ENCODE measurements around the gene TMEM18.
"Not testable (repeated sequence)": the region's sequence is repeated elsewhere in the genome, so short reads cannot be mapped to it uniquely, and the experiment has no call there.

Gene TMEM18

DNA sequence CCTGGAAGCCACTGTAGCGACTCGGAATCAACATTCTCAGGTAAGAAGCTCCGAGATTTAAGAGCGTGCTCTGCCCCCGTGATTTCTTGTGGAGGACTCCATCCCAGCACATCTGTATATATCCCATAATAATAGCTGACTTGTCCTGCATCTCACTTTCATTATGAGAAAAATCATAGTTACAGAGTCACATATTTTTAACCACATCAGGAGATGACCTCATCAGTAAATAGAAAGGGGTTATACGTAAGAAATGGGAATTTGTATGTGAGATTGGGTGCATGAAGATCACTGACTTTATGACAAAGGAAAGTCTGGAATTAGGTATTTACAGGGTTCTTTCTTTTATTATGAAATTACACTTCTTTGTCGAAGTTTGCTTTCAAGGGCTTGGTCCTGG, 16.4 kb upstream of the TMEM18 start:
- DNase-seq (ENCODE audit: low read depth): no peak

DNA sequence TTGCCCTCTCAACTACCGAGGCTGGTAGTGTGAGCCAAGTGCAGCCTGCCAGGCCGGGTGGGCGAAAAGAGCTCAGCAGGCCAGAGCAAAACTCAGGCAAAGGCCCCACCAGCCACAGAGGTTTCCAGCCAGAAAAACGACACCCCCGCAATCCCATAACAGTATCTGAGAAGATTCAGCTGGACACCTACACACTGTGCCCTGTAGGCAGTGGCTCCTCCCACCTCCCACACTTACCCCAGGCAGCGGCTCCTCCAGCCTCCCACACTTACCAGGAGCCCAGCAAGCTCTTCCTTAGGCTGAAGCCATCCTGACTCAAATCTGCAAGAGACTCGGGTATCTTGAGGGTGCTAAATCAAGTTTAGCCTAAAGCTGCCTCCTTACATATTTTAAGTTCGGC, 15.6 kb upstream of the TMEM18 start:
- DNase-seq (ENCODE audit: low read depth): no peak

DNA sequence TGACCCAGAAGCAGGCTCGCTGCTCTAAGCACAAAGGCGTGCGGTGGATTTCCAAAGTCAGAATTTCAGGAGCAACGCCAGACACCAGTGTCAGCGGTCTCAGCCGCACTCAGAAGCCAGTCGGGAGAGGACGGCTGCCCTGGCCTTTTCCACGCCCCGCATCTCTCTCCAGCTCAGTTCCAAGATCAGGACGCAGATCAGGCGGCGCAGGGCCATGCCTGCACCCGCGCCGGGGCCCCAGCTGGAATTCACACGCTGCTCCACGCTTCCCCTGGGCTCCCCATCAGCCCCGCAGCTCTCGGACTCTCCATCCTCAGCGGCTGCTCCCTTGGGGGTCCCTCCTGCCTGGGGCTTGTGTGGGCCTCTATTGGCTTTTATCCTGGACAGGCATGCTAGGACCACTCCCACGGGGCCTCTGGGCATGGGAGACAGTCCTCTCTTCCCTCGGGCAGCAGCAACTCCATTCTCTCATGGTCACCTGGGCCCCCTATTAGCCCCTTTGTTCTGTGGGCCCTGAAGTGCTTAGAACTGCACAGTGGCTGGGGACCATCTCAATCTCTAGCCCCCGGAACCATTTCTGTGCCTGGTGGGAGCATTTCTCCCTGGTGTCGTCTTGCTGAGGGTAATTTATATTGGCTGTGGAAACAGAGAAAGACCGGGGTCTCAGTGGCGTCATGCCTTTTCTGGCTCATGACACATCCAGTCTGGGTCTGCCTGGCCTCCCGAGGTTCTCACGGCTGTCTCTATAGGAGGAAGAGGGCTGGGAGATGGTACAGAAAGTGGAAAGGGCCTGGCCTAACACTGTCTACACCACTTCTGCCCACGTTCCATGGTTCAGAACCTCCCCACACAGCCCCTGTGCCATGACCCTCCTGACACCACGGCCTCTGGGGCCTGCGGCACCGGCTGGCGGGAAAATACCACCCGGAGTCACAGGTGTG, 14.9 kb upstream of the TMEM18 start:
- DNase-seq (ENCODE audit: low read depth): no peak

DNA sequence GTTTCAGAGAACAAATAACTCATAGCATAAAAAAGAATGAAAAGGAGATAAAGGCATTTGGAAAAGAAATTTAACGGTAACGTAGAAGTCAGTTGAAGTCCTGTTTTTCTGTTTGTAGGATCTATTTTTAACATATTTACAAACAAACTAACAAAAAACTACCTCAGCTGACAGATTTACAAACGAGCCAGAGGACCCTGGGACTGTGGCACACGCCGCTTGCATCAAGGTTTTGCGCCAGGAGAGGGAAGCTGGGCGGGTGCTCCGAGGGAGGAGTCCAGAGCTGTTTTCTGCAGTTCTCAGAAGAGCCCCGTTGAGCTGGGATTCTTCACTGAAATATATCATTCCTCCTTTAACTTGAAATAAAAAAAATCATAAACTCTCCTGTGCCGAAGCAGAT, 13.6 kb upstream of the TMEM18 start:
- no peak for DNase-seq (ENCODE audit: low read depth)

DNA sequence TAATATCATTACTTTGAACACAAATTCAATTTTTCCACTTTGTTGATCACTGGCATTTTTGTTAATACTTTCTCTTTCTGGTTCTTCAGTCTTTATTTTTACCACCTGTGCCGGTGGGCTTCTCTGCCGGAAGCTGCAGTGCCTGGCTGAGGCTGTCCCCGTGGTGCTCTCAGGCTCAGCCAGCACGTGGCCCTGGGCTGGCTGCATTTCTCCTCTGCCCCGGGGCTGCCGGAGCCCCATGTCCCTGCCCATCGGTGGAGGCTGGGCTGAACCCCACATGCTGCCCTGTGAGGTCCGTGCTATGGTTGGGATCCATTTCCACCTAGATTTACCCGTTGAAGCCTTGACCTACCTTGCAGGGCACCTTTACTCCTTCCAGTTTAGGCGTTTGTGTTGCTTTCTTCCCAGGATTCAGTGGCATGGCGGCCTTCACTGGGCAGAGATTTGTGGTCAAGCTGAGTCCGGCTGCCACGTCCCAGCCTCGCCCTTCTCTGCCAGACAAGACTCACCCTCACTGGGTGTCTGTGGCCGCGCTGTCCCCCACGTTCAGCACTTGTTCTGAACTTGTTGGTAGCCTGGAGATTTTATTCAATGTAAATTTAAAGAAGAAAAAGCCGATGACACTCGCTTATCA, 12.8 kb upstream of the TMEM18 start:
- no peak for DNase-seq (ENCODE audit: low read depth)

DNA sequence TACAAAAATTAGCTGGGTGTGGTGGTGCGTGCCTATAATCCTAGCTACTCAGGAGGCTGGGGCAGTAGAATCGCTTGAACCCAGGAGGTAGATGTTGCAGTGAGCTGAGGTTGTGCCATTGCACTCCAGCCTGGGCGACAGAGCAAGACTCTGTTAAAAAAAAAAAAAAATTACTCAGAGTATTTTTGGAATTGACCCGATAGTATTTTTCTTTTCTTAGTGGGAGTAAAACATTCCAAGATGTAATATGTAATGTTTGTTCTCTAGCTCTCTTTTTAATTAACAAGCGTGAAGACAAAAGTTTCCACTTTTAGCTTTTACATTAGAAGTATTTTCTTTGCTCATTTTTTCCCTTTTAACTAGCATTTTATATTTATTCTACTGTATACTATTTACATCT, 12.0 kb upstream of the TMEM18 start:
- DNase-seq (ENCODE audit: low read depth): no peak

DNA sequence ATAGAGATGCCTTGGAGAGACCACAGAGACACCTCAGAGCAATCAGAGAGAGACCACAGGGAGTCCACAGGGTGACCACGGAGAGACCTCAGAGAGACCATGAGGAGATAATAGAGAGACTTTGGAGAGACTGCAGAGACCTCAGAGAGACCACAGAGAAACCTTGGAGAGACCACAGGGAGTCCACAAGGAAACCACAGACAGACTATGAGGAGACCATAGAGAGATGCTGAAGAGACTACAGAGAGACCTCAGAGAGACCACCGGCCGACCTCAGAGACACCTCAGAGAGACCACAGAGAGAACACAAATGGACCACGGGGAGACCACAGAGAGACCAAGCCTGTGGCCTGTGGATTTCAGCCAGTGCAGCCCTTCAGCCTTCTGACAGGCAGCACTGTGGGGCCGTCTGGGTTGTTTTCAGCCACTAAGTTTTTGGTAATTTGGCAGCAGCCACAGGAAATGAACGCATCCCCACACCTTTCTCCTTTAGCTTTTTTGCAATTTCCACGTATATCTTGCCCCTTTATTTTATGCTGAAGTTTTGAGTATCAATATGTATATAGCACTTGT, 11.4 kb upstream of the TMEM18 start:
- no peak for DNase-seq (ENCODE audit: low read depth)

DNA sequence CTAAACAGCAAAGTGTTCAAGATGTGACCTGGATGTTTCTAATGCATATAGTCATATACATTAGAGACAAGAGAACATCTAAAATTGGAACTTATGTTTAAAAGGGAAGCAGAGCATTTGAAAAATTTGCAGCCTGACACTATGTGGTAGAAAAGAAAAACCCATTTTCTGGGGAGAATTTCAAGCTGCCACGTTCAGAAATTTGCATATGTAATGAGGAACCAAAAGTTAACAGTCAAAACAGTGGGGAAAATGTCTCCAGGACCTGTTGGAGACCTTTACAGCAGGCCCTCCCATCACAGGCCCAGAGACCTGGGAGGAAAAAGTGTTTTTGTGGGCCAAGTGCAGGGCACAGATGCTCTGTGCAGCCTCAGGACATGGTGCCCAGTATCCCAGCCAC, 8.2 kb upstream of the TMEM18 start:
- no peak for DNase-seq (ENCODE audit: low read depth)

DNA sequence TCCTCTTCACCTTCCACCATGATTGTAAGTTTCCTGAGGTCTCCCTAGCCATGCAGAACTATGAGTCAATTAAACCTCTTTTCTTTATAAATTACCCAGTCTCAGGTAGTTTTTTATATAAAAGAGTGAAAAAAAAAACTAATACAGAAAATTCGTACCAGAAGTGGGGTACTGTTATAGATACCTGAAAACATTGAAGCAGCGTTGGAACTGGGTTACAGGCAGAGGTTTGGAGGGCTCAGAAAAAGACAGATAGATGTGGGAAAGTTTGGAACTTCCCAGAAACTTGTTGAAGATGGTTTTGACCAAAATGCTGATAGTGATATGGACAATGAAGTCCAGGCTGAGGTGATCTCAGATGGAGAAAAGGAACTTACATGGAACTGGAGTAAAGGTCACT, 7.7 kb upstream of the TMEM18 start:
- DNase-seq (ENCODE audit: low read depth): not testable (repeated sequence)

DNA sequence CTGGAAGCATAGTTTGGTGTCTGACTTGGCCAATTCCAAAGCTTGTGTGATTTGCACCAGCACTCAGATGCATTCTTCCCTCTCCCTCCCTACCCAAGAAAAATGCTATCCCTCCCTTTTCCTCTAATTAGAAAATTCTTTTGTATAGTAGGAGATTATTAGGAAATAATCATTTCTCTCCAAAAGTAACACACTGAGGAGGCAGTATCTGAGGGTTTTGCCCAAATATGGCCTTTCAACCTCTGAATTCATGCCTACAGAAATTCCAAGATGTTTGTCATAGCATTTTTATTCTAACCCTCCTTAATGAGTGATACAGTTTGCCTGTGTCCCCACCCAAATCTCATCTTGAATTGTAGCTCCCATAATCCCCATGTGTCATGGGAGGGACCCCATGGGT, 5.0 kb upstream of the TMEM18 start:
- DNase-seq (ENCODE audit: low read depth): no peak

DNA sequence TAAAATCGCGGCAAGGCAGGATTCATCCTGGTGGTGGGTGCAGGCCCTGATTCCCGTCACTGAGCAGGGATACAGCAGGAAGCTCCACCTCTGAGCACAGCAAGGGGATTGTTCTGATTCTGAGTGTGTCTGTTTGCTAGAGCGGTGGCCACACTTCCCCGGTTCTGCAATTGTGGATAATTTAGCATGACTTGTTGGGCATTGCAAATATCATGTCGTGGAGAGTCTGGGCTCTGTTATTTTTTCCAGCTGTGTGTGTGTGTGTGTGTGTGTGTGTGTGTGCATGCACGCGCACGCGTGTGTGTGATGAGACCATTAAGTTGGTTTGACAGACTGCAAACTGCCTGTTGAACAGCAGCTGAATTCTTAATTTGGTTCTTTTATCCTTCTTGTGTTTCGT, 4.1 kb upstream of the TMEM18 start:
- DNase-seq (ENCODE audit: low read depth): no peak

DNA sequence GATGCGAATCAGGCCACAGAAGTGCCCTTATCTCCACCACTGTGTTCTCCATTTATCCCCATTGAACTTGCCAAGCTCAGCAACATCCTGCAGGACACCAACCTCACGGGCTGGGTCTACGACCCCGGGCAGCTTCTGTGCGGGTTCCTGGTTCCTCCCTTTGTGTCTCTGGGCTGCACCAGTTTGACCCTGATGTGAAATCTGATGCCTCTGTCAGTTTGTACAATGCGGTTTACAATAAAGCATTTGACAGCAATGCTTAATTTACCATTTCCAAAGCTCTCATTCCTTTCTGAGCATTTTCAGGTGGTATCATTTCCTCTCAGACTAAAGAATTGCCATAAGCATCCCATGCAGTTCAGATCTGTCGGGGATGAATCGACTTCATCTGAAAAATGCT, 3.3 kb upstream of the TMEM18 start:
- DNase-seq (ENCODE audit: low read depth): no peak

DNA sequence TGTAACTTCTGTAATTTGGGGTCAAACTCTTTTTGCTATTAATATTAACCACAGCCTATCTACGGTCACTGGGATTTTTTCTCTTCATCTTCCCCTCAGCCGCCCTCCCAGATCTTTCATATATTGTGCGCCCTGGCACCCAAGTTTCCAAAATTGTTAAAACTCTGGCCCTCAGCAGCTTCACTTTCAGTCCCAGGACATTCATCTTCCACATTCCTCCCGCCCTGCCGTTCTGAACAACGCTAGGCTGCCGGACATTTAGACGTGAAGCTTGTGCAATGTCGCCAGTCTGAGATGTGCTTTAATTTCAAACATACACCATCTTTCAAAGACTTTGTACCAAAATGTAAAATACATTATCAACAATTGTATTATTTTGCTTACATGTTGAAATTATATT, 1.8 kb upstream of the TMEM18 start:
- DNase-seq (ENCODE audit: low read depth): no peak

DNA sequence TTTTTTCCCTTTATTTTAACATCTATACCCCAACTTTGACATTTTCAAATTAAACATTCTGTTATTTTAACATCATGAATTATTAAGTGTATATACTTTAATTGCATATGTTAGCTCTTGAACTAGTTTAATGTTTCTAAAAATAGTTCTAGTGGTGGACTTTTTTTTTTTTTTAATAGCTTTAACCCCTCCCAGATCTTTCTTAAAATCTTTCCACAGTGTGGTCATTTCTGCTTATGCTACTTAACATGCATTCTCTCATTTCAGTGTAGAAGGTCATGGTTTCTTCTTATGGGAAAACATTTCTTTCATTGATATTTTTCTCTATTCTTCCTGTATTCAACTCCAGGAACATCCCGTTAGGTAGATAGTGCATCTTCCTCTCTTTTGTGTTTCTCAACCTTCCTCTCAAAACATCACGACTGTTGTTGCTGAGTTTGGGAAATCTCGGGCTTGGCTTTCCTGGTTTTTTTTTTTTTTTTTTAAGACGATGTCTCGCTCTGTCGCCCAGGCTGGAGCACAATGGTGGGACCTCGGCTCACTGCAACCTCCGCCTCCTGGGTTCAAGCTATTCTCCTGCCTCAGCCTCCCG, 849 bp upstream of the TMEM18 start:
- no peak for DNase-seq (ENCODE audit: low read depth)

DNA sequence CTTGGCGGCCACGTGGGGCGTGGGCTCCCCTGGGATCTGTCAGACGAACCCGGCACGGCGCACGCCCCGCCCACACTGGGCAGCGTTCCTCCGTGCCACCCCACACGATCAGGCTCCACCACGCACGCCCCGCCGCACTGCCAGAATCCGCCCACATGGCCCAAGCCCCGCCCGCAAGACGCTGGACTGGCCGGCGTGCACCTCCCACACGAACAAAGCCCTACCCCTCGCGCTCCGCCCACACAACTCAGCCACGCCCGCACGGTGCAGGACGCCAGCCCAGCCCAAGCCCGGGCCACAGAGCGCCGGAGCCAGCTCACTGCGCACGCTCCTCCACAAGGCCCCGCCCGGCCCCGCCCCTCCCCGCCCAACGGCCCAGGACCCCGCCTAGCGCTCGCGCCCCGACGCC, 555 bp downstream of the TMEM18 start:
- peak; percentile 92 for DNase-seq (ENCODE audit: low read depth)

DNA sequence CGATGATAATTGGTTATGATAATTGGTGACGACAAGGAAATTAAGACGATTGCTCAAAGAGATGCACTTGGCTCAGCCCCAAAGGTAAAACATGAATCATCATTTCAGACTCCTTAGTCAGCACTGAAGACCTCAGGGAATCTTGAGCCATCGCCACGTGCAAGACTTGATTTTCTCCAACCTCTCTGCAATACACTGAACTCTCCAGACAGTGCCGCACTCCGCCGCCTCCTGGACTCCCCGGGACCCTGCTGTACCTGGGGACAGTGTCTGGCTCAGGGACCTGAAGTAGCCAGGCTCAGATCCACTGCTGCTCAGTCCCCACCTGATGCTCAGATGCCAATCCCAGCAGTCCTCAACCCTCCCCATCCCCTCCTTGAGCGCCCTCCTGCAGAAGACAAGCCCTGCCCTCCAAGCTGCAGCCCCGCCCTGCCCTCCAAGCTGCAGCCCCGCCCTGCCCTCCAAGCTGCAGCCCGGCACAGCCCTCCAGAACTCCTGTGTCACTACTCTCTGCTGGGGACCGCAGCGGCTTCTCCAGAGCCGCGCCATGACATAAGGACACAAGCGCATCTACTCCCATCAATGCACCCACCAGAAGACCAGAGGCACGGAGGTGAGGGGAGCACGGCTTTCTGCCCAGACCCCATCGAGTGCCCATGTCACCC, 1.1 kb downstream of the TMEM18 start:
- peak; percentile 82 for DNase-seq (ENCODE audit: low read depth)

DNA sequence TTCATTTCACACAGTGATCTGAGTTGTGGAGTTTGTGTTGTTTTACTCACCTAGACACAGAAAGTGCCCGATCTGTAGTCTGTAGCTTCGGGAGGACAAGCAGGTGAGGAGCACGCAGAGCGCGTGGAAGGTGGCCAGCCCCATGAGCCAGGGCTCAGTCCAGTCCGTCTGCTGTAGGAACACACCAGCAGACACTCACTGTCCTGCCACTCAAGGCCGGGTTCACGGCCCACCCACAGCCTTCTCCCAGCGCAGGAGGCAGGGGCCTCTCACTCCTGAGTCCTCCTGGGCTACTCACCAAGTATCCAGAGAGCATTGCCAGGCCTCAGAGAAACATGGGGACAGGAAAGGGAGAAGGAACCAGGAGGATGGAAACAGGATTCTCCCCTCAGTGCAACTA, 1.7 kb downstream of the TMEM18 start:
- DNase-seq (ENCODE audit: low read depth): no peak

DNA sequence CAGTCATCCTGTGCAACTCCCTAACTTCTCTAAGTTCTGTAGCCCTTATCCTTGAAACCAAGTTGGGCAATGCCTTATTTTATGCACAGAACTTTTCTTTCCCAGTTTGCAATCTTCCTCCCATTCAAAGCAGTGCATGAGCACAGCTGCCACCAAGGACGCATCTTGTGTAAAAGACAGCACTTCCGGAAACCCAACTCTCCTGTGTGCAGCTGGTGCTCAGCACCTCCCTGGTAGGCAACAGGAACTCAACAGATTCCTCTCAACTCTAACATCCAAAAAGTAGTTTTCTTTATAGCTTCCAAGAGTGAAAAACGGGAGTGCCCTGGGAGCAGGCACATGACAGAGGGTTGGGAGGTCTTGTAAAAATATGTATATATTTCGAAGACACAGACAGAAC, 2.2 kb downstream of the TMEM18 start:
- no peak for DNase-seq (ENCODE audit: low read depth)

DNA sequence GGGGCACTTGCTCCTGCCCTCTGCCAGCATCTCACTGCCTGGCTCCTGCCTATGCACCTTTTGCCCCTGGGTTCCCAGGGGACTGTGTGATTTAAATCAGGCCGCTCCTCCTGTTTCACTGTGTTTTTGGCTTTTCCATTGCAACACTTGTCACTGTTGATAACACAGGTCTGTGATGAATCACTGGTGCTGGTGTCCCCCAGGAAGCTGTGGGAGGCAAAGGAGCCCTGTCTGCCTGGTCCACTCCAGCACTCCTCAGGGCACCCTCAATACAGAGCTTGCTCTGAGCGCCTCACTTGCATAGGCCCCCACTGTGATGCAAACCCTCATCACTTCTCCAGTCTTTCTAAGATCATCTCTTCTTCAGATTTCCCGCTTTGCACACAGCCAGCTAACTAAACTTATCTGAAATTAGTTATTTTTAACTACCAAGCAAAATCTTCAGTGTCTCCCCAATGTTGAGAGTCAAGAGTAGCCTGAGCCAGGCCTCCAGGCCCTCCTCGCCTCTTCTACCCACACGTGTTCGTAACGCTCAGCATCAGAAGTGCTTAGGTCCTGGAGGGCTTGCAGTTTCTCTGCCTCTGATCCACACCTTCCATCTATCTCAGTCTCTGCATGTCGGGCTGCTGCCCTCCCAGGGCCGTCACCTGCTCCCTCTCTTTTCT, 2.8 kb downstream of the TMEM18 start:
- DNase-seq (ENCODE audit: low read depth): no peak

DNA sequence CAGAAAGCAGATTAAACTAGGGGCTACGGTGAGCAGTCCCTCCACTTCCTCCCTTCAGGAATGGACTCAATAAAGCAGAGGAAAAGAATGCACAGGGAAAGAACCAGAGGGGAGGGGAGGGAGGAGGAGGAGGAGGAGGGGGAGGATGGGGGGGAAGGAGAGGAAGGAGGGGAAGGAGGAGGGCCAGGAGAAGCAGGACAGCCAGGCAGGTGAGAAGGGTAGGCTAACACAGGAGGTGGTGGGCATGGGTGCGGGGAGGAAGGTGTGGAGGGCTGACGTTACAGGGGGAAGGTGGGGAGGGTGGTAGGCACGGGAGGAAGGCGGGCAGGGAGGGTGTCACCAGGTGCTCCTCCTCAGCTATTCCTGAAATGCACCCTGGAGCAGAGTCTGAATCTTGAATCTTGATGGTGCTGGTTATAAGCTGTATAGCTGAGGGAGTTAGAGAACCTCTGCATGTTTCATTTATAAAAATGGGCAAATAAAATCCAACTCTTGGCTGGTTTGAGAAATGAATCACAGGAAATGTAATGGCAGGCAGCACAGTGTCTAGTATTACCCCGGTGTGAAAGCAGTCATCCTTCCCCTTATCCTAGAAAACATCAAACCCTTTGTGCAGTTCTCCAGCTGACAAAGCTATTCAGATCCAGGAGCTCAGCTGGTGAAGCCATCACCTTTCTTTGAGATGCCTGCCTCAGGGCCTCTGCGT, 3.4 kb downstream of the TMEM18 start:
- DNase-seq (ENCODE audit: low read depth): no peak

DNA sequence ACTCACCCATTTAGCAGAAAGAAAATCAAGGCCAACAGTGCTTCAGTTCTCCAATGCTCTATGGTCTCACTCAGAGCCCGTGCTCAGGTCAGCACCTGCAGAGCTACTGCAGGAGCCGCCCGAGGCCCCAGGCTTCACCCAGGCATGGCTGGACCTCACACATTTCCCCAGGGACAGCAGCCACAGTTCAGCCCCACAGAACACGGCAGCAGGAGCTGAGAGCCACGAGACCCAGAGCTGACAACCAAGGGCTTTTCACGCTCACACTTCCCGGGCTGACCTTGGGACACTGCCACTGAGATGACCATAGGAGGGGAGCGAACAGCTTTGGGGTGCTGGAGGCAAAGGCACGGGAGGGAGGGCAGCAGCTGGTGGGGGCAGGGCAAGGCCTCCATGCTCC, 4.2 kb downstream of the TMEM18 start:
- DNase-seq (ENCODE audit: low read depth): no peak
